Measurements from ENCODE around the gene SARM1. TPM values are rescaled to one million over a fixed set of nuclear protein-coding genes. Genes with fewer than 3 reads are reported as not detected.

Gene SARM1
- total RNA-seq, 1 donor from 2014 or later, result 29.6 TPM

GRCh38 chr17:28343491-28343932 lies 28.0 kb upstream of the SARM1 start:
- DNase-seq (ENCODE audit: extremely low spot score, unreplicated experiment), result no peak
- Mint-ChIP-seq H3K36me3 (no peaks in the 10 kb centered on the region), H3K9me3 (no peaks in the 10 kb centered on the region), H3K4me3 (no peak overlapping the region), H3K4me1 (ENCODE audit: unreplicated experiment) (no peaks in the 10 kb centered on the region), H3K27ac (peak overlapping the region; percentile 79), H3K27me3 (no peaks in the 10 kb centered on the region)
- TF ChIP-seq CTCF (conservative IDR thresholded peaks at IDR 0.05), result no peak

GRCh38 chr17:28344011-28344410 lies 27.5 kb upstream of the SARM1 start:
- DNase-seq (ENCODE audit: extremely low spot score, unreplicated experiment), result no peak
- Mint-ChIP-seq H3K27me3 (no peaks in the 10 kb centered on the region), H3K36me3 (no peaks in the 10 kb centered on the region), H3K4me3 (no peak overlapping the region), H3K27ac (peak overlapping the region; percentile 79), H3K9me3 (no peaks in the 10 kb centered on the region), H3K4me1 (ENCODE audit: unreplicated experiment) (no peaks in the 10 kb centered on the region)
- no peak for TF ChIP-seq CTCF (conservative IDR thresholded peaks at IDR 0.05)

GRCh38 chr17:28344435-28344901 lies 27.0 kb upstream of the SARM1 start:
- H3K36me3 Mint-ChIP-seq, result no peaks in the 10 kb centered on the region
- H3K4me3 Mint-ChIP-seq, result no peak overlapping the region
- H3K27me3 Mint-ChIP-seq, result no peaks in the 10 kb centered on the region
- H3K4me1 Mint-ChIP-seq (ENCODE audit: unreplicated experiment), result no peaks in the 10 kb centered on the region
- H3K27ac Mint-ChIP-seq, result no peak overlapping the region
- TF ChIP-seq CTCF (conservative IDR thresholded peaks at IDR 0.05), result no peak
- DNase-seq (ENCODE audit: extremely low spot score, unreplicated experiment), result no peak
- H3K9me3 Mint-ChIP-seq, result no peaks in the 10 kb centered on the region

GRCh38 chr17:28345419-28346198 lies 25.9 kb upstream of the SARM1 start:
- DNase-seq (ENCODE audit: extremely low spot score, unreplicated experiment), result no peak
- Mint-ChIP-seq H3K9me3 (no peaks in the 10 kb centered on the region), H3K27ac (peak overlapping the region; percentile 21), H3K27me3 (no peaks in the 10 kb centered on the region), H3K4me3 (no peak overlapping the region), H3K36me3 (peaks cover 6% of the 10 kb centered on the region), H3K4me1 (ENCODE audit: unreplicated experiment) (no peaks in the 10 kb centered on the region)
- TF ChIP-seq CTCF (conservative IDR thresholded peaks at IDR 0.05), result no peak

- TF ChIP-seq CTCF (conservative IDR thresholded peaks at IDR 0.05), result no peak
Measured at GRCh38 chr17:28346199-28346580, 25.3 kb upstream of the SARM1 start.

More at GRCh38 chr17:28346199-28346580, 25.3 kb upstream of the SARM1 start:
- no peaks in the 10 kb centered on the region for H3K9me3 Mint-ChIP-seq
- H3K36me3 Mint-ChIP-seq, result peaks cover 6% of the 10 kb centered on the region
- no peaks in the 10 kb centered on the region for H3K27me3 Mint-ChIP-seq
- DNase-seq (ENCODE audit: extremely low spot score, unreplicated experiment), result no peak
- no peak overlapping the region for H3K4me3 Mint-ChIP-seq
- H3K4me1 Mint-ChIP-seq (ENCODE audit: unreplicated experiment), result no peaks in the 10 kb centered on the region
- H3K27ac Mint-ChIP-seq, result peak overlapping the region; percentile 21

Measured in type B pancreatic cell (in vitro differentiated cells).